ENCODE results near the gene TSPEAR. TPM values are rescaled to one million over a fixed set of nuclear protein-coding genes. Genes with fewer than 3 reads are reported as not detected.
"Not testable (repeated sequence)": the region's sequence is repeated elsewhere in the genome, so short reads cannot be mapped to it uniquely, and the experiment has no call there.

TSPEAR gene
- total RNA-seq, 1 experiment from 2014 or later: 0.32 TPM

GRCh38 chr21:44692798-44693512 lies 18.4 kb downstream of the TSPEAR start:
- no peak for TF ChIP-seq CTCF (IDR thresholded peaks at IDR 0.05; ENCODE audit: insufficient read depth in 1 of 2, low read depth in 1 of 2, low read length in 1 of 2, severe bottlenecking in 1 of 2, unreplicated experiment in 1 of 2)
- intact Hi-C loops (cut with micrococcal nuclease; ENCODE audit: unreplicated experiment): no loop called here
- Mint-ChIP-seq H3K27me3 (ENCODE audit: insufficient read depth, unreplicated experiment) (peaks cover 8% of the 10 kb centered on the region), H3K4me1 (ENCODE audit: low read depth, unreplicated experiment) (peaks cover 8% of the 10 kb centered on the region), H3K4me3 (ENCODE audit: unreplicated experiment) (no peak overlapping the region), H3K27ac (ENCODE audit: unreplicated experiment) (no peak overlapping the region), H3K36me3 (ENCODE audit: insufficient read depth, unreplicated experiment) (no peaks in the 10 kb centered on the region), H3K9me3 (ENCODE audit: unreplicated experiment) (peaks cover 24% of the 10 kb centered on the region)
- CTCF ChIA-PET: no interaction called here
- Histone ChIP-seq H3K4me3 (ENCODE audit: low read depth, low read length) (no peak overlapping the region), H3K4me1 (peaks cover 3% of the 10 kb centered on the region; the same call in 1 of the 2 replicates), H3K9me3 (peaks cover 8% of the 10 kb centered on the region), H3K36me3 (ENCODE audit: control insufficient read depth, insufficient read depth, low read length) (no peaks in the 10 kb centered on the region), H3K27me3 (replicated peaks; ENCODE audit: control insufficient read depth, insufficient read depth, low read length) (no peaks in the 10 kb centered on the region)
- DNase-seq: no peak
- BruUV-seq (replicated peaks): no TSS peak
- POLR2A ChIA-PET: interaction anchor here (0.6 kb wide), 1 partner anchor 9 kb away, joined by 3 read pairs; no protein-coding TSS in a partner anchor

- ChIA-PET CTCF (no interaction called here), POLR2A (no interaction called here)
- H3K4me1 Mint-ChIP-seq (ENCODE audit: low read depth, unreplicated experiment): no peaks in the 10 kb centered on the region
- H3K9me3 Mint-ChIP-seq (ENCODE audit: unreplicated experiment): peaks cover 24% of the 10 kb centered on the region
- no peaks in the 10 kb centered on the region for H3K4me1 ChIP-seq
- H3K27me3 ChIP-seq (replicated peaks; ENCODE audit: control insufficient read depth, insufficient read depth, low read length): no peaks in the 10 kb centered on the region
- no peak overlapping the region for H3K4me3 Mint-ChIP-seq (ENCODE audit: unreplicated experiment)
- BruUV-seq (replicated peaks): no TSS peak
- H3K27ac Mint-ChIP-seq (ENCODE audit: unreplicated experiment): no peak overlapping the region
- H3K27me3 Mint-ChIP-seq (ENCODE audit: insufficient read depth, unreplicated experiment): peaks cover 9% of the 10 kb centered on the region
- DNase-seq: no peak
- H3K36me3 ChIP-seq (ENCODE audit: control insufficient read depth, insufficient read depth, low read length): no peaks in the 10 kb centered on the region
- intact Hi-C loops (cut with micrococcal nuclease; ENCODE audit: unreplicated experiment): no loop called here
- H3K9me3 ChIP-seq: peaks cover 8% of the 10 kb centered on the region
- no peak overlapping the region for H3K4me3 ChIP-seq (ENCODE audit: low read depth, low read length)
- H3K36me3 Mint-ChIP-seq (ENCODE audit: insufficient read depth, unreplicated experiment): no peaks in the 10 kb centered on the region
- no peak for TF ChIP-seq CTCF (IDR thresholded peaks at IDR 0.05; ENCODE audit: insufficient read depth in 1 of 2, low read depth in 1 of 2, low read length in 1 of 2, severe bottlenecking in 1 of 2, unreplicated experiment in 1 of 2)
Observed at GRCh38 chr21:44691686-44692085, 19.7 kb downstream of the TSPEAR start.

- H3K27ac Mint-ChIP-seq (ENCODE audit: unreplicated experiment); H3K4me3 Mint-ChIP-seq (ENCODE audit: unreplicated experiment); CTCF ChIA-PET; H3K4me1 Mint-ChIP-seq (ENCODE audit: low read depth, unreplicated experiment); BruUV-seq (replicated peaks); H3K4me3 ChIP-seq (ENCODE audit: low read depth, low read length); H3K36me3 ChIP-seq (ENCODE audit: control insufficient read depth, insufficient read depth, low read length); H3K36me3 Mint-ChIP-seq (ENCODE audit: insufficient read depth, unreplicated experiment); H3K27me3 ChIP-seq (replicated peaks; ENCODE audit: control insufficient read depth, insufficient read depth, low read length); H3K9me3 ChIP-seq; intact Hi-C loops (cut with micrococcal nuclease; ENCODE audit: unreplicated experiment); H3K4me1 ChIP-seq; POLR2A ChIA-PET: not testable (repeated sequence)
- peaks cover 12% of the 10 kb centered on the region for H3K27me3 Mint-ChIP-seq (ENCODE audit: insufficient read depth, unreplicated experiment)
- peaks cover 24% of the 10 kb centered on the region for H3K9me3 Mint-ChIP-seq (ENCODE audit: unreplicated experiment)
- DNase-seq: peak in 1 of 2 experiments; percentile 7
Observed at GRCh38 chr21:44689740-44690139, 21.6 kb downstream of the TSPEAR start.

All from Caco-2 (cell line).